Liver (tissue), 9 donors: Measurements from ENCODE around the gene CDK5RAP3. TPM values are rescaled to one million over a fixed set of nuclear protein-coding genes. Genes with fewer than 3 reads are reported as not detected.
"Not testable (repeated sequence)": the region's sequence is repeated elsewhere in the genome, so short reads cannot be mapped to it uniquely, and the experiment has no call there.

Experiments used
- DNase-seq: peaks from one replicate; pipeline ENCODE4 v3.0.0-alpha.2; 2017; ENCODE audit warnings: low spot score
- H3K27ac ChIP-seq, 2 donors: one replicate each; pipeline ENCODE4 v1.7.0; 2013; ENCODE audit warnings: inconsistent platforms in 2 of 2, low read length in 2 of 2, control low read depth in 1 of 2, low read depth in 1 of 2, mild to moderate bottlenecking in 1 of 2
- H3K27me3 ChIP-seq, 4 donors: one replicate each; pipeline versions ENCODE4 v1.6.1 to v1.7.0; 2013; ENCODE audit warnings: low read length in 3 of 4, inconsistent platforms in 1 of 4, mild to moderate bottlenecking in 1 of 4, moderate library complexity in 1 of 4; ENCODE audit not compliant: control insufficient read depth in 4 of 4, insufficient read depth in 4 of 4
- H3K36me3 ChIP-seq, 4 donors: one replicate each; pipeline versions ENCODE4 v1.6.1 to v1.7.0; 2013; ENCODE audit warnings: low read length in 3 of 4, mild to moderate bottlenecking in 3 of 4, low read depth in 1 of 4, moderate library complexity in 1 of 4; ENCODE audit not compliant: control insufficient read depth in 4 of 4, insufficient read depth in 3 of 4
- H3K4me1 ChIP-seq, 4 donors: one replicate each; pipeline versions ENCODE4 v1.6.1 to v1.7.0; 2013; ENCODE audit warnings: low read length in 3 of 4, mild to moderate bottlenecking in 3 of 4, moderate library complexity in 1 of 4; ENCODE audit not compliant: control insufficient read depth in 4 of 4, insufficient read depth in 4 of 4
- H3K4me3 ChIP-seq, 3 donors: one replicate each; pipeline versions ENCODE4 v1.6.1 to v1.7.0; 2013; ENCODE audit warnings: low read length in 3 of 3, control low read depth in 1 of 3, low read depth in 1 of 3, mild to moderate bottlenecking in 1 of 3
- H3K9ac ChIP-seq, 2 donors: one replicate each; pipeline ENCODE4 v1.7.0; 2013; ENCODE audit warnings: low read length in 2 of 2, mild to moderate bottlenecking in 2 of 2, moderate library complexity in 2 of 2, control low read depth in 1 of 2, low read depth in 1 of 2
- H3K9me3 ChIP-seq, 4 donors: one replicate each; pipeline versions ENCODE4 v1.6.1 to v1.7.0; 2013; ENCODE audit warnings: low read length in 3 of 4; ENCODE audit not compliant: control insufficient read depth in 4 of 4
- ATF3 ChIP-seq: IDR thresholded peaks from 2 replicates; pipeline ENCODE4 v1.6.1; 2016; ENCODE audit warnings: antibody characterized with exemption
- CTCF ChIP-seq: fragments of 150-350 bp; IDR thresholded peaks from 2 replicates; pipeline ENCODE4 v1.5.1; 2017; ENCODE audit warnings: improper control_type of control experiment, low read depth, low read length; ENCODE audit not compliant: missing input control
- EGR1 ChIP-seq, 2 donors: IDR thresholded peaks; 2 replicates each; pipeline ENCODE4 v1.6.1; 2016 to 2018; ENCODE audit warnings: antibody characterized with exemption in 2 of 2, low read depth in 2 of 2
- FOXA1 ChIP-seq: IDR thresholded peaks from 2 replicates; pipeline ENCODE4 v1.6.1; 2016; ENCODE audit warnings: antibody characterized with exemption
- FOXA2 ChIP-seq: IDR thresholded peaks from 2 replicates; pipeline ENCODE4 v1.6.1; 2016; ENCODE audit warnings: antibody characterized with exemption
- GABPA ChIP-seq, 2 donors: IDR thresholded peaks in 1 of 2; conservative IDR thresholded peaks in 1 of 2; 2 replicates each; pipeline ENCODE4 v1.6.1; 2016; ENCODE audit warnings: antibody characterized with exemption in 2 of 2, mild to moderate bottlenecking in 1 of 2, moderate library complexity in 1 of 2
- HNF4A ChIP-seq, 2 donors: conservative IDR thresholded peaks; 2 replicates each; pipeline ENCODE4 v1.6.1; 2016; ENCODE audit warnings: antibody characterized with exemption in 2 of 2, mild to moderate bottlenecking in 2 of 2
- HNF4G ChIP-seq: IDR thresholded peaks from 2 replicates; pipeline ENCODE4 v1.6.1; 2016; ENCODE audit warnings: antibody characterized with exemption
- JUND ChIP-seq, 2 donors: IDR thresholded peaks; 2 replicates each; pipeline ENCODE4 v1.6.1; 2016; ENCODE audit warnings: antibody characterized with exemption in 2 of 2
- NR2F2 ChIP-seq: IDR thresholded peaks from 2 replicates; pipeline ENCODE4 v1.6.1; 2016; ENCODE audit warnings: antibody characterized with exemption
- RAD21 ChIP-seq, 2 donors: IDR thresholded peaks; 2 replicates each; pipeline ENCODE4 v1.6.1; 2016; ENCODE audit warnings: antibody characterized with exemption in 2 of 2, mild to moderate bottlenecking in 2 of 2
- REST ChIP-seq: IDR thresholded peaks from 2 replicates; pipeline ENCODE4 v1.6.1; 2016; ENCODE audit warnings: antibody characterized with exemption, mild to moderate bottlenecking
- RXRA ChIP-seq, 2 donors: IDR thresholded peaks; 2 replicates each; pipeline ENCODE4 v1.6.1; 2017 to 2018; ENCODE audit warnings: antibody characterized with exemption in 2 of 2, mild to moderate bottlenecking in 1 of 2
- SP1 ChIP-seq: IDR thresholded peaks from 2 replicates; pipeline ENCODE4 v1.6.1; 2018; ENCODE audit warnings: antibody characterized with exemption, mild to moderate bottlenecking
- TAF1 ChIP-seq: conservative IDR thresholded peaks from 2 replicates; pipeline ENCODE4 v1.6.1; 2016; ENCODE audit warnings: antibody characterized with exemption, mild to moderate bottlenecking
- YY1 ChIP-seq: IDR thresholded peaks from 2 replicates; pipeline ENCODE4 v1.6.1; 2016; ENCODE audit warnings: antibody characterized with exemption, mild to moderate bottlenecking
- WGBS: extraction: QIAGEN DNeasy Blood & Tissue Kit; methylation state at CpG from one replicate; pipeline ENCODE4 v1.1.7; 2013; 5-methylcytosine and 5-hydroxymethylcytosine counted together
- polyA plus RNA-seq, 2 donors: library from polyadenylated mRNA; stranded (reverse) in 1 of 2; unstranded in 1 of 2; fragments of 200-250 nt in 1 of 2; fragments of >200 nt in 1 of 2; fragmentation: Nextera tagmentation in 1 of 2; extraction: Ambion mirVana in 1 of 2; gene quantifications; one replicate each; pipeline versions ENCODE4 v1.2.1 to v1.2.3, GENCODE V29; 2013 to 2015
- total RNA-seq, 2 donors: library from RNA; depleted of rRNA; stranded (reverse); fragments of >200 nt; gene quantifications; one replicate each; pipeline ENCODE4 v1.2.3, GENCODE V29; 2014
- donor health status: healthy.
- donor health status: healthy.
- donor health status: healthy.
- donor health status: healthy.
- donor health status: healthy.

CDK5RAP3 gene
- total and polyA plus RNA-seq, 4 donors, result 44.6 to 120 (median 74.7) TPM

- WGBS, result 78% methylated on average over 8 of the region's 8 CpGs
- peaks cover 0 to 14% (median 1%) of the 10 kb centered on the region in 4 donors for H3K27me3 ChIP-seq
Observed at GRCh38 chr17:48014595-48015111, 43.7 kb downstream of the CDK5RAP3 start.

GRCh38 chr17:48016112-48016511 is 45.2 kb downstream of the CDK5RAP3 start:
- no peak overlapping the region for H3K4me3 ChIP-seq
- peaks cover 0 to 2% (median 0%) of the 10 kb centered on the region in 4 donors for H3K9me3 ChIP-seq
- no peak for DNase-seq
- H3K9ac ChIP-seq, result no peak overlapping the region
- H3K27me3 ChIP-seq, result peaks cover 0 to 14% (median 1%) of the 10 kb centered on the region in 4 donors
- H3K27ac ChIP-seq, result no peak overlapping the region
- TF ChIP-seq SP1 (no peak), FOXA2 (no peak), RAD21 (IDR thresholded peaks at IDR 0.05) (no peak)
- H3K36me3 ChIP-seq, result no peaks in the 10 kb centered on the region
- WGBS, result 95% methylated on average over 2 of the region's 2 CpGs
- peaks cover 2 to 11% (median 8%) of the 10 kb centered on the region in 4 donors for H3K4me1 ChIP-seq

More at GRCh38 chr17:48014595-48015111, 43.7 kb downstream of the CDK5RAP3 start:
- TF ChIP-seq HNF4A (conservative IDR thresholded peaks at IDR 0.05) (no peak), CTCF (no peak), RXRA (IDR thresholded peaks at IDR 0.05) (no peak), YY1 (no peak), NR2F2 (no peak), FOXA2 (no peak), RAD21 (IDR thresholded peaks at IDR 0.05) (no peak), HNF4G (no peak), REST (no peak), GABPA (IDR thresholded peaks at IDR 0.05 in 1 of 2, conservative IDR thresholded peaks at IDR 0.05 in 1 of 2) (no peak), TAF1 (no peak), EGR1 (IDR thresholded peaks at IDR 0.05; ENCODE audit: low read depth in 2 of 2) (no peak), ATF3 (no peak), SP1 (no peak), JUND (IDR thresholded peaks at IDR 0.05) (no peak), FOXA1 (no peak)
- Histone ChIP-seq H3K9ac (no peak overlapping the region), H3K4me3 (no peak overlapping the region), H3K9me3 (peaks cover 0 to 2% (median 0%) of the 10 kb centered on the region in 4 donors), H3K27ac (no peak overlapping the region), H3K36me3 (no peaks in the 10 kb centered on the region), H3K4me1 (peaks cover 2 to 11% (median 8%) of the 10 kb centered on the region in 4 donors)
- no peak for DNase-seq

GRCh38 chr17:48017817-48018158 is 46.9 kb downstream of the CDK5RAP3 start:
- not testable (repeated sequence) for H3K27me3 ChIP-seq, H3K27ac ChIP-seq, H3K36me3 ChIP-seq, H3K4me3 ChIP-seq, DNase-seq, H3K9ac ChIP-seq, H3K4me1 ChIP-seq, H3K9me3 ChIP-seq
- 95% methylated on average over 4 of the region's 4 CpGs for WGBS
